Measurements from ENCODE around the gene URI1.

URI1 gene

GRCh38 chr19:30065680-30066606, 123.9 kb downstream of the URI1 start:
- no peaks in the 10 kb centered on the region for H3K4me1 ChIP-seq (ENCODE audit: low read depth, poor library complexity, severe bottlenecking)
- no peak overlapping the region for H3K9ac ChIP-seq
- no peak overlapping the region for H3K4me2 ChIP-seq
- H4K20me1 ChIP-seq (ENCODE audit: insufficient read depth), result no peaks in the 10 kb centered on the region
- no peaks in the 10 kb centered on the region for H3K36me3 ChIP-seq (ENCODE audit: insufficient read depth)
- H3K27ac ChIP-seq, result no peak overlapping the region
- no peak overlapping the region for H3K4me3 ChIP-seq (IDR thresholded peaks at IDR 0.05; ENCODE audit: insufficient read depth, low read depth, low read length)
- H3K27me3 ChIP-seq (ENCODE audit: insufficient read depth, low read depth), result no peaks in the 10 kb centered on the region
- no peak for TF ChIP-seq CTCF (conservative IDR thresholded peaks at IDR 0.05; ENCODE audit: low read depth, low read length)
- no peaks in the 10 kb centered on the region for H3K79me2 ChIP-seq (ENCODE audit: insufficient read depth, low read depth)
- H2AFZ ChIP-seq (ENCODE audit: low read depth), result no peak overlapping the region

Data from KMS-11 (cell line).